A549 treated with RU486 at 1 μM for 4 hours (cell line): ENCODE results near the gene CHP1. TPM values are rescaled to one million over a fixed set of nuclear protein-coding genes. Genes with fewer than 3 reads are reported as not detected.

ENCODE experiments used
- total RNA-seq: library from RNA; stranded (reverse); fragments of 200-300 nt; extraction: Qiagen RNA extraction; gene quantifications from 5 replicates; pipeline ENCODE4 v1.2.3, GENCODE V29; 2022; ENCODE audit warnings: low read depth

CHP1 gene
- 52.0 to 76.1 TPM (median 52.4 TPM) in 5 replicates for total RNA-seq

GRCh38 chr15:41230650-41231421 lies at the start of gene CHP1, which contains the start of gene EXD1:
CHP1 (plus strand) TSS chr15:41231268; CDS start chr15:41231383, 115 bp downstream.
EXD1 (minus strand) TSS chr15:41230757; CDS start chr15:41226575, 4,182 bp downstream.

Other genes with a start within 250 kb of the CHP1 start
- gene INO80, start 115.0 kb upstream of the CHP1 start, total RNA-seq: 10.9 to 17.3 TPM (median 13.6 TPM) in 5 replicates
- not detected in 5 replicates for gene EXD1, start 511 bp upstream of the CHP1 start, total RNA-seq
- 10.5 to 16.8 TPM (median 14.2 TPM) in 5 replicates for gene OIP5, start 101.3 kb downstream of the CHP1 start, total RNA-seq
- 69.7 to 89.0 TPM (median 73.1 TPM) in 5 replicates for gene NUSAP1, start 101.6 kb downstream of the CHP1 start, total RNA-seq
- 11.2 to 14.5 TPM (median 12.2 TPM) in 5 replicates for gene NDUFAF1, start 171.2 kb downstream of the CHP1 start, total RNA-seq
- gene RTF1, start 185.8 kb downstream of the CHP1 start, total RNA-seq: 17.5 to 25.3 TPM (median 22.5 TPM) in 5 replicates